Nephron progenitor cell (in vitro differentiated cells): Measurements from ENCODE around the gene MT1HL1.

Experiments used
- DNase-seq: peaks from one replicate; pipeline ENCODE4 v3.0.0; 2021
- H3K27ac Mint-ChIP-seq: 2 replicates; pipeline ENCODE4 v1.8.0; 2021; ENCODE audit warnings: mild to moderate bottlenecking, moderate library complexity, mixed read lengths
- H3K27me3 Mint-ChIP-seq: 2 replicates; pipeline ENCODE4 v1.8.0; 2021; ENCODE audit warnings: mild to moderate bottlenecking, low read depth, mixed read lengths; ENCODE audit not compliant: poor library complexity
- H3K36me3 Mint-ChIP-seq: 2 replicates; pipeline ENCODE4 v1.8.0; 2021; ENCODE audit warnings: low read depth, mixed read lengths
- H3K4me1 Mint-ChIP-seq: 2 replicates; pipeline ENCODE4 v1.8.0; 2021; ENCODE audit warnings: mixed read lengths
- H3K4me3 Mint-ChIP-seq: 2 replicates; pipeline ENCODE4 v1.8.0; 2021; ENCODE audit warnings: mild to moderate bottlenecking, moderate library complexity, mixed read lengths
- H3K9me3 Mint-ChIP-seq: 2 replicates; pipeline ENCODE4 v1.8.0; 2021; ENCODE audit warnings: mild to moderate bottlenecking, moderate library complexity, mixed read lengths
- TF ChIP-seq, protein P1 (sequence below): fragments of 200-600 bp; sonication (generic); IDR thresholded peaks from 2 replicates; pipeline ENCODE4 v1.5.0; 2021; ENCODE audit warnings: antibody characterized with exemption

The MT1HL1 gene

DNA sequence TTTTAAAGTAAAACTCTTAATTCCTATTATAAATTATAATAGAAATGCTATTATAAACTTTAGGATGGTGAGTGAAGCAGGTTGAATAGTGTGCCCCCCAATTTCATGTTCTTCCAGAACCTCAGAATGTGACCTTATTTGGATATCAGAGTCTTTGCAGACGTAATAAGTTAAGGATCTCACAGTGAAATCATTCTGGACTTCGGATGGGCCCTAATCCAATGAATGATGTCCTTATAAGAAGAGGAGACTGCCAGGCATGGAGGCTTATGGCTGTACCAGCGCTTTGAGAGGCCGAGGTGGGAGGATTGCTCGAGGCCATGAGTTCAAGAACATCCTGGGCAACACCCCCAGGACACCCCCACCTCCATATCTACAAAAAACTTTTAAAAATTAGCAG lies 9.4 kb upstream of the MT1HL1 start:
- H3K9me3 Mint-ChIP-seq: no peaks in the 10 kb centered on the region
- H3K36me3 Mint-ChIP-seq: no peaks in the 10 kb centered on the region
- H3K27ac Mint-ChIP-seq: no peak overlapping the region
- TF ChIP-seq, protein P1, sequence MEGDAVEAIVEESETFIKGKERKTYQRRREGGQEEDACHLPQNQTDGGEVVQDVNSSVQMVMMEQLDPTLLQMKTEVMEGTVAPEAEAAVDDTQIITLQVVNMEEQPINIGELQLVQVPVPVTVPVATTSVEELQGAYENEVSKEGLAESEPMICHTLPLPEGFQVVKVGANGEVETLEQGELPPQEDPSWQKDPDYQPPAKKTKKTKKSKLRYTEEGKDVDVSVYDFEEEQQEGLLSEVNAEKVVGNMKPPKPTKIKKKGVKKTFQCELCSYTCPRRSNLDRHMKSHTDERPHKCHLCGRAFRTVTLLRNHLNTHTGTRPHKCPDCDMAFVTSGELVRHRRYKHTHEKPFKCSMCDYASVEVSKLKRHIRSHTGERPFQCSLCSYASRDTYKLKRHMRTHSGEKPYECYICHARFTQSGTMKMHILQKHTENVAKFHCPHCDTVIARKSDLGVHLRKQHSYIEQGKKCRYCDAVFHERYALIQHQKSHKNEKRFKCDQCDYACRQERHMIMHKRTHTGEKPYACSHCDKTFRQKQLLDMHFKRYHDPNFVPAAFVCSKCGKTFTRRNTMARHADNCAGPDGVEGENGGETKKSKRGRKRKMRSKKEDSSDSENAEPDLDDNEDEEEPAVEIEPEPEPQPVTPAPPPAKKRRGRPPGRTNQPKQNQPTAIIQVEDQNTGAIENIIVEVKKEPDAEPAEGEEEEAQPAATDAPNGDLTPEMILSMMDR: no peak
- peaks cover 9% of the 10 kb centered on the region for H3K27me3 Mint-ChIP-seq
- H3K4me1 Mint-ChIP-seq: no peaks in the 10 kb centered on the region
- DNase-seq: no peak
- H3K4me3 Mint-ChIP-seq: no peak overlapping the region

DNA sequence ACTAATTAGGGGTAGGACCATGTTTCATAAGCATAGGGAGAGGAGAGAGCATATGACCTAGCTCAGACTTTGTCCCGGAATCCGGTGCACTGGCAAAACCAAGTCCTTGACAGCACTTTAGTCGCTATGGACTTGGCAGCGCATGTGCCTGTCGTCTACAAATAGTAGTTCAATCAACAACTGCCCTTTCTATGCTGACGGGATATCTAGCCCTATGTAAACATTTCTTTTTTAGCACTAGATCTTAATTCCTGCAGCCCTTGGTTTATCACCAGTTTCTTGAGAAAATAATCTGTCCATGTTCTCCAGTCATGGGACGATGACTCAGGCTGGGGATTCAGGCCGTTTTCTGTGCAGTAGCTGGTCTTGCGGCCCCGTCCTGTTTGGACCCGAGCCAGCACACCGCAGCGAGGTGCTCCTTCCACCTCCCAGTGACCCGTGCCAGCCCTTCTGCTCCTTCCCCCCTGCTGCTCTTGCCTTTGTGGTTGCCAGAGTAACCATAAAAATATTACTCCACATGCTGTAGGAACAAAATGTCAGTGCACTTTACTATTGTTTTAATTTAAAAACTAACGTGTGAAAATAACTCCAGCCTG lies 8.6 kb upstream of the MT1HL1 start:
- Mint-ChIP-seq H3K9me3 (no peaks in the 10 kb centered on the region), H3K4me3 (no peak overlapping the region), H3K36me3 (no peaks in the 10 kb centered on the region), H3K27ac (no peak overlapping the region), H3K27me3 (peaks cover 7% of the 10 kb centered on the region), H3K4me1 (no peaks in the 10 kb centered on the region)
- no peak for DNase-seq
- TF ChIP-seq, protein P1: no peak

DNA sequence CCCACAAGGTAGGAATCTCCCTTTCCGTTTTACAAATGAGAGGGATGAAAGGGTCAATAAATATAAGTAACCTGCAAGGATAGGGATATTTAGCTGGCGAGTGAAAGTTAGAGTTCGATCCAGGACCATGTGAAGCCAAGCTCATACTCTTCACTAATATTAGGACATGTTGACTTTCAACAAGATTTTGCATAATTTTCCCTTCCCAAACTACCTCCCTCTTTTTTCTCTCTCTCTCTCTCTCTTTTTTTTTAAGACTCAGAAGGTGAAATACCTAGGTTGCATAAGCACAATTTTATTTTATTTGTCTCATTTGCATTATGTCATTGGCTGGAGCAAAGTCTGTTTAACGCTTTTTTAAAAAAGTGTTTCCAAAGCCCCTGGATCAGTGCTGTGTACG lies 8.1 kb upstream of the MT1HL1 start:
- no peak overlapping the region for H3K4me3 Mint-ChIP-seq
- H3K36me3 Mint-ChIP-seq: no peaks in the 10 kb centered on the region
- H3K27ac Mint-ChIP-seq: no peak overlapping the region
- TF ChIP-seq, protein P1: no peak
- no peaks in the 10 kb centered on the region for H3K4me1 Mint-ChIP-seq
- H3K27me3 Mint-ChIP-seq: peaks cover 3% of the 10 kb centered on the region
- DNase-seq: no peak
- H3K9me3 Mint-ChIP-seq: no peaks in the 10 kb centered on the region

DNA sequence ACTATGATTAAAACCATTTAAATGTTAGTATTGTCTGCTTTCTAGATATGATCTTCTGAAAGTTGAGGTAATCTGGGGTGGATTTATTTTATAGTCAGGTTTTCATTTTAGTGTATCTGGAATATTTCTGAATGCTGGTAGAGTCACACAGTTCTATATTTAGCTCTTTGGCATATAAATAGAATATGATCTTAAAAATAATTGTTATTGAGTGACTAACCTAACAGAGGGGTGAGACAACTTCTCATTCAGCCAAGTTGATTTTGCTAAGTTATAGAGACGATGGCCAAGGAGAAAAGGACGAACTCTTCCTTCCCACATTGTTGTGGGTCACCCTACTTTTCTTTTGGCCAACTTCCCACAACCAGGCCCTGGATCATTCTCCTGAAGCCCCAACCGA lies 7.2 kb upstream of the MT1HL1 start:
- TF ChIP-seq, protein P1: no peak
- peaks cover 3% of the 10 kb centered on the region for H3K27me3 Mint-ChIP-seq
- H3K9me3 Mint-ChIP-seq: no peaks in the 10 kb centered on the region
- DNase-seq: no peak
- H3K27ac Mint-ChIP-seq: no peak overlapping the region
- H3K4me1 Mint-ChIP-seq: no peaks in the 10 kb centered on the region
- H3K36me3 Mint-ChIP-seq: no peaks in the 10 kb centered on the region
- no peak overlapping the region for H3K4me3 Mint-ChIP-seq

DNA sequence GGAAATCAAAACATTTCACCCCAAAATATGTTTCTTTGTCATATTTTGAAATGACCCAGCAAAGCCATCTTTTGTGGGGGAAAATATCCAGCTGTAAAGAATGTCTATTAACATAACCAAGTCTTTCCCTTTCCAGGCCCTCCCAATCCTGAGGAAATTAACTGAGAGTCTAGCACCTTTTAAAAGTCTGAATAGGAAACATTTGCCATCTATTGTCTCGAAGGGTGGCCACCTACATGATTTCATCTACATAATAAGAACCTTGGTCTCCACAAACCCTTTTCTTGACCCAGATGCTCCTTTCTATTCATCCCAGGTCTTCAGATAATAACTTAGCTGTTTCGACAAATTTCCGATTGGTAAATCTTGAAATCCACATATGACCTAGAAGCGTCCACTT lies 5.4 kb upstream of the MT1HL1 start:
- no peaks in the 10 kb centered on the region for H3K9me3 Mint-ChIP-seq
- H3K4me1 Mint-ChIP-seq: no peaks in the 10 kb centered on the region
- H3K36me3 Mint-ChIP-seq: no peaks in the 10 kb centered on the region
- peaks cover 5% of the 10 kb centered on the region for H3K27me3 Mint-ChIP-seq
- H3K4me3 Mint-ChIP-seq: no peak overlapping the region
- TF ChIP-seq, protein P1: no peak
- H3K27ac Mint-ChIP-seq: no peak overlapping the region
- DNase-seq: no peak

DNA sequence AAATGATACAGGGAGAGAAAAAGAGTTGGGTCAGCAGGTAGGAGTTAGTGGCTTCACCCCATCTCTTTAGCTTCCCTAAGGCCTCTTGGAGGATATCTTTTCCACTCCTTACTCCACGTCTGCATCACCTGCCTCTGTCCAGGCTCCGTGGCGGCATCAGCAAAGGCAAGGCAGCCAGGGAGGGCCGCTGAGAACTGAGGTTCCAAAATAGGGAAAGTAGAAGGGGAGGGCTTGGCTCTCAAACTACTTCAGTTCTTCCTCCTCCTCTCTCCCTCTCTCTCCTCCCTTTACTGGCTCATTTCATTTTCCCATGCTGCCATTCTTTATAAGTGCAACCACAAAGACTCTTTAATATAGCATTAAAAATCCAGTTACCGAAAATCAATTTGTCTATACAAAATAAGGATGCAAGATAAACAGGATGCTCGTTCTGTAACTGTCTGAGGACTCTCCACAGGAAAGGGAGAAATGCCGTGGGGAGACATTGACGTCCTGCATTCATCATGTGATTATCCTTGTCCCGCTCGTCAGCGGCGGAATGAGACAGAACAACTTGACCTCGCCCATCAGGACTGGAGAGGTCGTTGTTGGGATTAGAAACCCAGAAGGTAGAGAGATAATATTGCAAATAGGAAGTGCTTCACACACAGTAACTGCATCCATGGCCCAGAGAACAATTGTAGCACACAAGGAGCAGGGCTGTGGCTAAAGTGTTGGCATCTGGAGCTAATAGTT lies 3.1 kb upstream of the MT1HL1 start:
- Mint-ChIP-seq H3K9me3 (no peaks in the 10 kb centered on the region), H3K27me3 (peaks cover 11% of the 10 kb centered on the region), H3K4me1 (no peaks in the 10 kb centered on the region), H3K27ac (no peak overlapping the region), H3K36me3 (no peaks in the 10 kb centered on the region), H3K4me3 (no peak overlapping the region)
- TF ChIP-seq, protein P1: no peak
- no peak for DNase-seq
